HG03558 (cell line): ENCODE measurements around the gene RNF182.
"Not testable (repeated sequence)": the region's sequence is repeated elsewhere in the genome, so short reads cannot be mapped to it uniquely, and the experiment has no call there.

Source experiments
- ATAC-seq: cut with Tn5 transposase; IDR thresholded peaks from one replicate; pipeline ENCODE4 v1.9.1; 2021; ENCODE audit warnings: moderate number of reproducible peaks; ENCODE audit not compliant: unreplicated experiment; ENCODE audit errors: extremely low read depth

Gene RNF182, protein sequence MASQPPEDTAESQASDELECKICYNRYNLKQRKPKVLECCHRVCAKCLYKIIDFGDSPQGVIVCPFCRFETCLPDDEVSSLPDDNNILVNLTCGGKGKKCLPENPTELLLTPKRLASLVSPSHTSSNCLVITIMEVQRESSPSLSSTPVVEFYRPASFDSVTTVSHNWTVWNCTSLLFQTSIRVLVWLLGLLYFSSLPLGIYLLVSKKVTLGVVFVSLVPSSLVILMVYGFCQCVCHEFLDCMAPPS

DNA sequence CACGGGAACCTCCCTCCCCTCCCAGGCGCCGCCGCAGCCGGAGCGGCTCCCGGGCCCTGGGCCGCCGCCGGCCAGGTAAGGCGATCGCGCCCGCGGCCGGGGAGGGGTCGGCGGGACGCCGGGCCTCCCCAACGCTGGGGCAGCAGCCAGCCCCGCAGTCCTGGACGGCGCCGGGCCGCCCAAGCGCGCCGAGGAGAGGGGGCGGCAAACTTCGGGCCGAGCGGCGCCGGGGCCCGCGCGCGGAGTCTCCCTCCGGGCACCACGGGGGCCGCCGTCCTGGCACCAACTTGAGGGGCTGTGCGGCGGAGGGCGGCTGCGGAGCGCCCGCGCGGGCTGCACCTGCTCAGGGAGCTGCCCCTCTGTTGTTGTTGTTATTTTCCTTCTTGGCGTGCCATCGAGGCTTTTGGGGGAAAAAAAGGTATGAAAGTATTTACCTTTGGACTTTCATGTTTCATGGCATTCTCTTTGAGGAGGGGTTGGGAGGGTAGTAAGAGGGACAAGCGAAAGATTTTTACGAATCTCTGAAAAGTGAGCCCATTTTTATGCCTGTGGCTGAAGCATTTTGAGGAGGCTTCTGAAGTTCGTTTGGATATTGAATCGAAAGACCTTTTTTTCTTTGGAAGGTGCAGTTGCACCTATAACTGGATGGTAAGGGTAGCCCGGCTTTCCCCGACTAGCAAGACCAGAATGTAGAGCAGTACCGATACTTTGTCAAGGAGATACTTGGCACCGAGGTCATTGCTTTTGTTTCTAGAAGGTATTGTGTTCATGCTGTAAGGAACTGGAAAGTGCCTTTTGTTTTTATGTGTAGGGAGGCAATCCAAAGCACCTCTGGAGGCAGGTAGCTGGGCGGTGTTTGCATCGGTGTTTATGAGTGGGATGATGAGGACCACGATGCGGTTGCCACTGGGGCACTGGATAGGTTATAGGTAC, at the start of gene RNF182:
Gene RNF182 (plus strand): TSS at position 4 of the 933 bp plus-strand sequence. CDS start 52,168 bp downstream, outside the sequence.
- ATAC-seq = no peak

DNA sequence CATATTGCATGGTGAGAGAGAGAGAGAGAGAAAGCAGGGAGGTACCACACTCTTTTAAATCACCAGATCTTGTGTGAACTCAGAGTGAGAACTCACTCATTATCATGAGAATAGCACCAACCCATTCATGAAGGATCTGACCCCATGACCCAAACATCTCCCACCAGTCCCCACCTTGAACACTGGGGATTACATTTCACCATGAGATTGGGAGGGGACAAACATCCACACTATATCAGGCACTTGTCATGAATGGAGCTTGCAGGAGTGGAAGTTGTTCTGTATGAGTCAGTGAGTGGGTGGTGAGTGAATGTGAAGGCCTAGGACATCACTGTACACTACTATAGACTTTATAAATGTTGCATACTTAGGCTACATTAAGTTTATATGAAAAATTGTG, 47.7 kb upstream of the RNF182 start:
- no peak for ATAC-seq

DNA sequence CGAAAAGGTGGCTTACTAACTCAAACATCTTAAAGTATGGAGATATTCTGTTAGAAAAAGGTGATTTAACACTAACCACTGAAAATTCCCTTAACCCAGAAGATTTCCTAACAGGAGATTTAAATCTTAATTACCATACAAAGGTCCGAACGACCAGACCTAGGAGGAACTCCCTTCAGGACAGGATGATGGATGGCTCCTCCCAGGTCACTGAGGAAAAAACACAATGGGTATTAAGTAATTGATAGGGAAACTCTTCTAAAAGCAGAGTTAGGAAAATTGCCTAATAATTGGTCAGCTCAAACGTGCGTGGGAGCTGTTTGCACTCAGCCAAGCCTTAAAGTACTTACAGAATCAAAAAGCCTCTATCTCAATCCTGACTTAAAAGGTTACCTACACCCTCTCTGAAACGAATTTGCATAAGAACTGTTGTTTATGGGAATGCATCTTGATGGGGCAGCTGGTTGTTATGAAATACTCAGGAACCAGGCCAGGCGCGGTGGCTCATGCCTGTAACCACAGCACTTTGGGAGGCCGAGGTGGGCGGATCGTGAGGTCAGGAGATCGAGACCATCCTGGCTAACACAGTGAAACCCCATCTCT, 44.6 kb upstream of the RNF182 start:
- ATAC-seq = not testable (repeated sequence)

DNA sequence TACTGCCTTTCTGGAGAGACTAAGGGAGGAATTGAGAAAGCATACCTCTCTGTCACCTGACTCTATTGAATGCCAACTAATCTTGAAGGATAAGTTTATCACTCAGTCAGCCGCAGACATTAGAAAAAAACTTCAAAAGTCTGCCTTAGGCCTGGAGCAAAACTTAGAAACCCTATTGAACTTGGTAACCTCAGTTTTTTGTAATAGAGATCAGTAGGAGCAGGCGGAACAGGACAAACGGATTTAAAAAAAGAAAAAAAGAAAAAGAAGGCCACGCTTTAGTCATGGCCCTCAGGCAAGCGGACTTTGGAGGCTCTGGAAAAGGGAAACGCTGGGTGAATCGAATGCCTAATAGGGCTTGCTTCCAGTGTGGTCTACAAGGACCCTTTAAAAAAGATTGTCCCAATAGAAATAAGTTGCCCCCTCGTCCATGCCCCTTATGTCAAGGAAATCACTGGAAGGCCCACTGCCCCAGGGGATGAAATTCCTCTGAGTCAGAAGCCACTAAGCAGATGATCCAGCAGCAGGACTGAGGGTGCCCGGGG, 43.1 kb upstream of the RNF182 start:
- ATAC-seq = no peak

DNA sequence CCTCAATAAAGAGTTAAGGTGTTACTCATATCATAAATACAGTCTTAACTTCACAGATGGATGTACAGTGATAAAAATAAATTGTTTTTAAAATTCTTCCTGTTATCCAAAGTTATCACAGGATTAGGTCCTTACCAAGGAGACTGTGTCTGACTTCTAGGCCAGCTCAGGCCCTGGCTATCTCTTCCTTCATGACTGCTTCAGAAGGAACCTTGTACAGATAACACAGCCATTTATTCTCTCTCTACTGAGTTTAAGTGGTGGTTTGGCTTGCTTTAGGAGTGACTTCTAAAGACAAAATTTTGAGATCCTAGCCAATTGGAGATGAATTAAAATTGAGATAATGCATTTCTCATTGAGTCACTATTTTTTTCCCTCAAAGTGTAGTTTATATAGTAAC, 40.8 kb upstream of the RNF182 start:
- no peak for ATAC-seq

DNA sequence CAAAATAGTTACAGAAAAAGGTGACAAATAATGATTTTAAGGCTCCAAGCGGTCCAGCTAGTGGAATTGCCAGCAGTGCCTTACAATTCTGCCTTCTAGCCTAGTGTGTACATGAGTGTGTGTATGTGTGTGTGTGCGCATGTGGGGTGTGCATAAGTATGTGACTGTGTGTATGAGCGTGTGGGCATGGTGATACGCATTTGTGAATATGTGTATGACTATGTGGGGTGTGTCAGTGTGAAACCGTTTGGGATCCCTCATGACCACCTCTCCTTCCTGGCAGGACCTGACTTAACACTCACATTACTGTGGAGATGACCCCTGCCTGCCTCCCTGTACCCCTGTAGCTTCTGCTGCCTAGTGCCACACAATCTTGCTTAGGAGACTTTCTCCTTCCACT, 40.4 kb upstream of the RNF182 start:
- no peak for ATAC-seq

DNA sequence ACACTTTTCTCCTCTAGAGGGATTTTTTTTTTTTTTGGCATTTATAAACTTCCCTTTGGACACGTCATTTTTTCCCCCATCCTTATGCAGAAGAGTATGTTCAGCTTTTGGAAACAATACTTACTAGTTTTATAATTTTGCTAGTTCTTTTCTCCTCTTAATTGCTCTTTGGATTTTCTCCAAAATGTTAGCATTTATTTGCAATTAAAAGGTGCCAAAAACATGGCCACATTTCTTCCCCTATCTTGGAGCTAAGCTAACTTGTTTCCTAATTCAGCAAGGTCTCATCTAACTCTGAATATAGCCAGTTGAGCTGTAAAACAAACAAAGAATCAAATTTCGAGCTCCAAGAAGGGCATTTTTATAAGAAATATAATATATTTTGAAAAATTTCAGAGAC, 39.2 kb upstream of the RNF182 start:
- ATAC-seq = no peak

DNA sequence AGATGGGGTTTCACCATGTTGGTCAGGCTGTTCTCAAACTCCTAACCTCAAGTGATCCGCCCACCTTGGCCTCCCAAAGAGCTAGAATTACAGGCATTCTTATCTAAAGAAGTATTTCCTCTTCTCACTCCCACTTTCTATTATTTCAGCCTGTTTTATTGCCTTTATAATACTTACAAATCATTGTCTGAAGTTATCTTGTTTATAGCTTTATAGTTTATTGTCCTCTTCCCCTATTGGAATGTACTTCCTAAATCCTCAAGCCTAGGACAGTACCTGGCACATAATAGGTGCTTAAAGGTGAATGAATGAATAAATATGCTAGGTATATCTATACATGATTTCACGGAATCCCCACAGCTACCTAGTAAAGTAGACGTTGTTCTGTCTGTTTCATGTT, 37.8 kb upstream of the RNF182 start:
- ATAC-seq = no peak

DNA sequence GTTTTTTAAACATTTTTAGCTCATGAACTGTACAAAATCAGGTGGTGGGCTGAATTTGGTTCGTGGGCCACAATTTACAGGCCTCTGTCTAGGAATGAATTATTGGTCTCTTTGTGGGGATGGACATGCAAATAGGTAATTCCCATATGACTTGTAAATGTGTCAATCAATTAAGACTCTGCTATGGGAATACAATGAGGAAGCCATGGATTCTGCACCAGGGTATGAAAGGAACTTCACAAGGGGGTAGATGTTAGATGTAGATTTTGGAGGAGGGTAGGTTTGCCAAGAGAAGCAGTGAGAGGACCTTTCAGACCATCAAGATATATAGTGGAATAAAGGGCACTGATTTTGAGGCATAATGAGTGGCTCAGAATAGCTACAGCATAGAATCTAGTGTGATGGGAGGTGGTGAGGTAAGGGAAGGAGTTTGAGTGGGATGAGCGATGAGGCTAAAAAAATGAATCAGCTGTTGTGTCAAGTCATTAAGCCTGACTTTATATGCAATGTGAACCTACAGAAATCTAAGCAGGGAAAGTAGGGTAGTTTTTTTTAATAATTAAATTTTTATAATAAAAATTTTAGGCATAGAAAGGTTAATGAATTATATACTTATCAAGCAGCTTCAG, 32.6 kb upstream of the RNF182 start:
- no peak for ATAC-seq

DNA sequence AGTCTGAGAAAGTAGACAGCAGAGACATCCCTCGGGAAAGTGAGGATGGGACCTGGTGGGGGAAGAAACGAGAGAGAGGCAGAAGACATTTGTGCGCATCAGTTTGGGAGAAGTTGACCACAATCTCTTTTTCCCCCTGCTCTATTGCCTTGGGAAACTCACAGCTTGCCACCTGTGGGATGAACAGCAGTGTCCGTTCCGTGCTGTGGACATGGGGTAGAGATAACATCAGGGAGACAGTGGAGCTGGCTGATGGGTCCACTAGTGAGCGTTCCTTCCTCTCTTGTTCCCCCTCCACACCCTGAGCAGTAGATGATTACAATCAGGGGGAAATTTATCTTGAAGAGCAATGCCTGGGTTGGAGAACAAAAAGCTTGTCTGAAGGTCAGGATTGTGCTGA, 21.8 kb upstream of the RNF182 start:
- ATAC-seq = no peak

DNA sequence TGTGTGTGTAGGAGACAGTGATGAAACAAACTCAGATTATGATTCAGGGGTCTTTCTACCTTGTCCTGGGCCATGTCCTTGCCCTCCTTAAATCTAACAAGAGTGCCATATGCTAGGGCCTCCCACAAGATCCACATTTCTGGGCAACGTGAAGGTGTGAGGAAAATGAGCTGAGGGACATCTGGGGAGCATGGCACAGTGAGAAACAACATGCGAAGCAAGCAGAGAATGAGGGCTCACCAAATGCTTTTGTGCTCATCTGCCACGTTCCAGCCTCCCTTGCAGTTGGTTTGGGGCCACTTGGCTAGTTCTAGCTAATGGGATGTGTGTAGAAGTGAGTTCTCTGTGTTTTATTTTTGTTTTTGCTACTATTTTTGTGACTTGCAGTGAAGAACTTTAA, 21.4 kb upstream of the RNF182 start:
- ATAC-seq = no peak

DNA sequence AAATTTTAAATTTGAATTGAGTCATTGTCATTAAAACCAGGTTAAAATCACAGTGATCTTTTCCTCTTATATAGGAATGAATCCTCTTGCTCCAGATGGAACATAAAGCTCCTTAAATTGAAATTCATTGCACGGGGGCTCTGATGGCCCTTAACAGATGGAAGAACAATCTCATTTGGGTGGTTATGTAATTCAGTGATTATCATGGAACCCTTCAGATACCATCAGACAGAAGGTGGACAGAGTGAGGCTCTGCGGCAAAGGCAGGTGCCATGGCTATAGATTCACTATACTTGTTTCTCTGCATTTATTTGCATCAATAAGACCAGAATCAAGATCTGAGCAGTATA, 17.8 kb upstream of the RNF182 start:
- ATAC-seq = no peak

DNA sequence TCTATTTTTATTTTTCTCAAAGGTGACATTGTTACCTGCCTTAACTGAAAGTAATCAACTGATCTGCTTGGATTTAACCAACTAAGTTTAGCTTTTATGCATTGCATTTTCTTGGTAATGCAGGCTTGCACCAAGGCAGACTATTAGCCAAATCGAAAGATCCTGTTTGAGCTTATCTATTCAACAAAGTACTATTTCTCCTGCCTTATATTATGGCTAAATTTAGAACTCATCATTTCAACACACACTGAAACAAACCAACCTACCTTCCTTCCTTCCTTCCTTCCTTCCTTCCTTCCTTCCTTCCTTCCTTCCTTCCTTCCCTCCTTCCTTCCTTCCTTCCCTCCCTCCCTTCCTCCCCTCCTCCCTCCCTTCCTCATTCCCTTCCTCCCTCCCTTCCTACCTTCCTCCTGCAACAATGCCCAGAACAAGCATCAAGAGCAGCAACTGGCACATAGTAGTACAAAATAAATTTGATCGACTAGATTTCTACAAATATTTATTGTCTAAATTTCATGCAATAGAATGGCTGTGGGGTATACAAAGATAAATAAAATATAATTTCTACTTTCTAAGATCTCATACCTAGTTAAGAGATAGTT, 17.0 kb upstream of the RNF182 start:
- ATAC-seq = no peak

DNA sequence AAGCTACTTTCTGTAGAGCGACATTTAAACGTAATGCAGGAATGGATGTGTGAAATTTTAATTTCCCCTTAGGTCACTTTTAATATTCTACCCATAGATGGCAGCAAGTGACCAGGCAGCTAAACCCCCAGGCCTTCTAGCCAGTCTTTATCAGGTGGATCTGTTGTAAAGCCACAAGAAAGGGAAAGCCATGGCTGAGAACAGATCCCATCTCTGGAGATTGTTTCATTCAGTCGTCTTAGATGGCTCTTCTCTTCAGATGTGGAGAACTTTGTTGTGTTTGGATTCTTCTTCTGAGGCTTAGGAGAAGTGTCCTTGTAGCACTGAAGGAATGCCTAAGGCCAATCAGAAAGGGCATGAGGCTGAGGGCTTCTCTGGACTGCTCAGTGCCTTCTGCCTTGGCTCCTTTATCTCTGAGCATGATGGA, 15.8 kb upstream of the RNF182 start:
- ATAC-seq = no peak

DNA sequence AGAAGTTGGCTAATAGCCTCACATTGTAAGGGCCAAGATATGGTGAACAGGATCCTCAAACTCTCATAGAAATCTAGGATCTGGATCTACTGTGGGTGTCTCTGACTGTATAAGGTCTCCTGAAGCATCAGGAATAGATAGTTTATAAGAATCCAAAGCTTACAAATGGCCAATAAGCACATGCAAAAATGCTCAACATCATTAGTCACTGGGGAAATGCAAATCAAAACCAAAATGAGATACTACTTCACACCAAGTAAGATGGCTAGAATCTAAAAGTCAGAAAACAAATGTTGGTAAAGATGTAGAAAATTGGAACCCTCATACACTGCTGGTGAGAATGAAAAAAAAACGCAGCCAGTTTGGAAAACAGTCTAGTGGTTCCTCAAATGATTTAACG, 14.3 kb upstream of the RNF182 start:
- ATAC-seq = no peak

DNA sequence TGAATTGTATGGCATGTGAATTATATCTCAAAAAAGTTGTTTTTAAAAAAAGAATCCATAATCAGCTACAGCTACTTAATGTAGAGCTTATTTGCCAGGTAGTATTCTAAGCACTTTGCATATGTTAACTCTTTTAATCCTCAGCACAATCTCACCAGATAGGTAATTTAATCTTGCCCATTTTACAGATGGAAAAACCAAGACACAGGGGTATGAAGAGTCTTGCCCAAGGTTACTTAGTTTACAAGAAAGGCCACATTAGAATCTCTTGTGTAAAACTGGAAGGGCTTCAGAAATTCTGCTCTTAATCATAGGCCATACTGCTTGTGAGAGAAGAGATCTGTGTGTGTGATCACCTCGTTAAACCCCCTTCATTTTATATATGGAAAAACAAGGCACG, 13.4 kb upstream of the RNF182 start:
- ATAC-seq = no peak

DNA sequence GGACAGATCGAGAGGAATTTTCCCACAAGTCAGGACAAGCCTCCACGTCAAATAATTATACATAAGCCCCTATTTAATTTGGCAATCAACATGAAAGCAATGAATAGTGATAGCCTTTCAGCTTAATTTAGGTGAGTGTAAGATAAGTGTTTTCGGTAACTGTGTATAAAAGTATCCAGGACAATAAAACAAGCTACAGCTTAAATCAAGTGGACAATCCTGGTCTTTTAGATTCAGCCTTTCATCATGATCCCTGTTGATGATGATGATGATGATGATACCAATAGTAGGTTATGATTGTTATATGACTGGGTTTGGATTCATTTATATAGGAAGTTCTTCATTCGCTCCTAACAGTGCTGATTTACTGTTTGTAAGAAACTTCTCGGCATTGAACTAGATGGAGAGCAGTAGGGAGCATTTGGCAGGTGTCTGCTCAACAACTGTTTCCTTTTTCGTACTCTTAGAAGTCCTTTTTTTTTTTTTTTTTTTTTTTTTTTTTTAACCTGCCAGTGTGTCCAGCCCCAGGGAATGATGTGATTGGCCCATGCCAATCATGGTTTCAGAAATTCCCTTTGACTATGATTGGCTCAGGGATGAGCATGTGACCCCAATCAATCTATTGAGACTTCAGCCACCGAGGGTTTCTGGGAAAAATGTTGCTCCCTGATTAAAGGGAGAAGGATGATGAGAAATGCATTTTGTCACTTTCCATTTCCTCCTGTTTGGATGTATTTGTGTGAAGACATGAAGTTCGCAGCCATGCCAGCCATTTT, 11.3 kb upstream of the RNF182 start:
- no peak for ATAC-seq

DNA sequence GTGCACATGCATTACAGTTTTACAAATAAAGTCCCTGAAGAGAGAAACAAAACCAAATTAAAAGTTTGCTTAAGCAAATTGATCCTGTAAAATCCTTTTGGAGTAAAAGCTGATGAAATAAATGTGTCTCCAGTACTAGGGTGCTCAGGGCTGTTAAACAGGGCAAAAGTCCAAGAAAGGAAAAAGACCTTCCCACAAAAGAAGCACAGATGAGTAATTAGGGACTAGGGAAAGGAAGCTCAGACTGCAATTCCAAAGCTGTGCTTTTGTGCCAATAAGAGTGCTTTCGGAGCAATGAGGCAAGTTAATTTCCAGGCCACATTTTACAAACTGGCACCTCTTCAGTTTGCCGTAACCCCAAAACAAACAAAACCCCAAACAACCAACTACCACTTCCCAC, 10.4 kb upstream of the RNF182 start:
- no peak for ATAC-seq

DNA sequence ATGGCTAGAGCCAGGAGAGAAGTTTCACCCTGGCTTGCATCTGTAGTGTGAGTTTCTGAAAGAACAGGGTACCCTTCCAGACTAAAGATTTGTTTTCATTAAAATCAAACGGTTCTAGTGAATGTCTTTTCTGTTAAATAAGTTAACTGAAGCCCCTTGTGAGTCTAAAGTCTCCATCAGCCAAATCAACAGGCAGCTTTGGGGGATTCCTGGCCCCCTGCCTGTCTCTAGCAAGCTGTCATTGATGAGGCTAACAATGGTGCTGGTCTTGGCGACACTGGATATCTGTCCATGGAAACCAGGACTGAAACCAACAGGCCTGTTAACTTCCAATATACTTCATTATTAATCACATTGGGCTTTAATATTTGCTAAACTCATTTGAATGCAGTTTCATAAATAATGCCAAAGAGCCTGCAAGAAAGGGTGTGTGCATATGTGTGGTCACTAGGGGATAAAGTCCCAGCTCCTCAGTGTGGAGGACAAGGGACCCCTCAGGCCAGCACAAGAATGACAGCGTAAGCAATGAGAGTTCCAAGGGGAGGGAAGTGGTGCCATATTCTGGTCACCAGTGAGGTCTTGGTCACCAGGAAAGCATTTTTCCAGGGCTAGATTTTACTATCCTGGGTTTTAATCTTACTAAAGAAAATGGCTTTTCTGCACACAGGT, 9.1 kb upstream of the RNF182 start:
- no peak for ATAC-seq
